Activated effector memory CD4-positive, alpha-beta T cell treated with Interleukin-2 at 50 U/mL for 16 hours (primary cell): ENCODE results near the gene LARGE1.

ENCODE experiments used
- DNase-seq: peaks from one replicate; pipeline ENCODE4 v3.0.0-alpha.2; 2020

Gene LARGE1

GRCh38 chr22:33817512-33818127, 102.7 kb downstream of the LARGE1 start:
- DNase-seq, result no peak

GRCh38 chr22:33812360-33812977, 107.8 kb downstream of the LARGE1 start:
- no peak for DNase-seq

- DNase-seq, result no peak
These were observed 108.6 kb downstream of the LARGE1 start for GRCh38 chr22:33811686-33812085.

- no peak for DNase-seq
These were observed 109.1 kb downstream of the LARGE1 start for GRCh38 chr22:33811208-33811607.

GRCh38 chr22:33807470-33807869, 112.8 kb downstream of the LARGE1 start:
- no peak for DNase-seq

GRCh38 chr22:33806191-33806590, 114.1 kb downstream of the LARGE1 start:
- DNase-seq, result no peak

- no peak for DNase-seq
These were observed 116.6 kb downstream of the LARGE1 start for GRCh38 chr22:33803371-33804282.

- no peak for DNase-seq
These were observed 121.9 kb downstream of the LARGE1 start for GRCh38 chr22:33798401-33798800.

- DNase-seq, result no peak
These were observed 123.8 kb downstream of the LARGE1 start for GRCh38 chr22:33796494-33796893.

GRCh38 chr22:33793475-33793874, 126.8 kb downstream of the LARGE1 start:
- DNase-seq, result no peak

- DNase-seq, result no peak
These were observed 127.4 kb downstream of the LARGE1 start for GRCh38 chr22:33792832-33793231.

- DNase-seq, result no peak
These were observed 130.5 kb downstream of the LARGE1 start for GRCh38 chr22:33789690-33790253.

- no peak for DNase-seq
These were observed 131.3 kb downstream of the LARGE1 start for GRCh38 chr22:33788927-33789326.

GRCh38 chr22:33787645-33788456, 132.4 kb downstream of the LARGE1 start:
- no peak for DNase-seq

- DNase-seq, result no peak
These were observed 134.1 kb downstream of the LARGE1 start for GRCh38 chr22:33786149-33786548.

- DNase-seq, result no peak
These were observed 134.8 kb downstream of the LARGE1 start for GRCh38 chr22:33785283-33785968.

- no peak for DNase-seq
These were observed 138.9 kb downstream of the LARGE1 start for GRCh38 chr22:33781411-33781810.

GRCh38 chr22:33780531-33781136, 139.6 kb downstream of the LARGE1 start:
- DNase-seq, result no peak

GRCh38 chr22:33779243-33779642, 141.0 kb downstream of the LARGE1 start:
- DNase-seq, result no peak

GRCh38 chr22:33776491-33776890, 143.8 kb downstream of the LARGE1 start:
- no peak for DNase-seq

GRCh38 chr22:33774781-33775180, 145.5 kb downstream of the LARGE1 start:
- no peak for DNase-seq

- DNase-seq, result no peak
These were observed 147.5 kb downstream of the LARGE1 start for GRCh38 chr22:33772745-33773144.
